GM21619 (cell line): ENCODE results near the gene OR7C1.
"Not testable (repeated sequence)": the region's sequence is repeated elsewhere in the genome, so short reads cannot be mapped to it uniquely, and the experiment has no call there.

ENCODE experiments used
- ATAC-seq: cut with Tn5 transposase; IDR thresholded peaks from one replicate; pipeline ENCODE4 v1.9.1; 2021; ENCODE audit not compliant: unreplicated experiment

The OR7C1 gene

DNA sequence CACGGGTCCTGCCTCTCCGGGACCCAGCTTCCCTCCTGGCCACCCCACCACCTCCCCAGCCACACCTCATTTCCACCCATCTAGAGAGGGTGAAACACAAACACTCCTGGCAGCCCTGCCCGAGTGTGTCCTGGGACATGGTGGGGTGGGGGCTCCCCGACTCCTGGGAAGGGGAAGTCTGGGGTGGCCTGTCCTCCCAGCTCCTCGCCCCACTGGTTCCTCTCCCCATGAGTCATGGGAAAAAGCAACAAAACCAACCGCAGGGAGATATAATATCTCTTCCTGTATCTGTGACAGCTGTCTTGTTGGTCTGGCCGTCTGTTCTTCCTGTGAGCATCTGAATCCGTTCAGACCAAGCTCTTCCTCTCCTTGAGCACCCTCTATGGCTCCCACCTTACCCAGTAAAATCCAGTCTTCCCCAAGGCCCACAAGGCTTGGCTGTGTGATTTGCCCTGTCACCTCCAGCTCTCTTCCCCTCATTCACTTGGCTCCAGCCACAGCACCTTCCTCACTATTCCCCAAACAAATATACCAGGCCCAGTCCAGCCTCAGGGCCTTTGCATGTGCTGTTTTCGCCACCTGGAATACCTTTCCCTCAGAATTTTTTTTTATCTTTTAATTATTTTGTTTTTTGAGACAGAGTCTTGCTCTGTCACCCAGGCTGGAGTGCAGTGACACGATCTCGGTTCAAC lies 49.7 kb downstream of the OR7C1 start:
- ATAC-seq = not testable (repeated sequence)

DNA sequence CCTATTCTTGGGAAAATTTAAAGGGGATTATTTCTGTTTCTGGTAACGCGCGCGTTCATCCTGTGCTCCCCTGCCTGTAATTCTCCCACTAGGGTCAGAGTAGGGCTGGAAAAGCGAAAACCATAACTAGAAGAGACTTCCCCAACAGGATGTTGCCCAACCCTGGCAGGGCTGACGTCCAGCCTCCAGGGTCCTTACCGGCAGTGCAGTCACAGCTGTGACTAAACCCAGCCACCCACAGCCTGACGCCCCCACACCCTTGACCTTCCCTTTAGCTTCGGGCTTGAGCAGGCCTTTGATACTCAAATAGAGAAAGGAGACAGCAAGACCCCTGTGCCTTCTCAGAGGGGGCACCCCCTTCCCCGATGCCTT lies 50.3 kb downstream of the OR7C1 start:
- not testable (repeated sequence) for ATAC-seq

DNA sequence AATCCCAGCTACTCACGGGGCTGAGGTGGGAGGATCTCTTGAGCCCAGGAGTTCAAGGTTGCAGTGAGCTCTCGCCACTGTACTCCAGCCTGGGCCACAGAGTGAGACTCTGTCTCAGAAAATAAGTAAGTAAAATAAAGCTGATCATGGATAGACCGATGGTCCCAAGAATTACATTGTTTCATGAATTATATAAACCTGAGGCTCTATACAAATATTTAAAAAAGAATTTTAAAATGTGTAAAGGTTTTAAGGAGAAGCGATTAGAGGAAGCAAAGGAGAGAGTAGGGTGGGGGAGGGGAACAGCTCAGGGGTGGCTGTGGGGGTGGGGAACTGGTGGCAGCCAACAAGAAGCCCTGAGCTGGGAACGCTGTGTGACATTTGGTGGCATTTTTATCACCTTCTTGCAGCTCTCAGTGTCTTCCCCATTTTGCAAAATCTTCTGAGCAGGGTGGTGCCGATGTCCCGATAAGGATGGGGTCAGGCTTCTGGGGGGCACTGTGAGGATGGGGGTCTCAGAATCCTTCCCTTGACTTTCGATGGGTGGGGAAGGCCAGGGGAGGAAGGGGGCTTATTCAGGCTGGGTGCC lies 51.5 kb downstream of the OR7C1 start:
- not testable (repeated sequence) for ATAC-seq

DNA sequence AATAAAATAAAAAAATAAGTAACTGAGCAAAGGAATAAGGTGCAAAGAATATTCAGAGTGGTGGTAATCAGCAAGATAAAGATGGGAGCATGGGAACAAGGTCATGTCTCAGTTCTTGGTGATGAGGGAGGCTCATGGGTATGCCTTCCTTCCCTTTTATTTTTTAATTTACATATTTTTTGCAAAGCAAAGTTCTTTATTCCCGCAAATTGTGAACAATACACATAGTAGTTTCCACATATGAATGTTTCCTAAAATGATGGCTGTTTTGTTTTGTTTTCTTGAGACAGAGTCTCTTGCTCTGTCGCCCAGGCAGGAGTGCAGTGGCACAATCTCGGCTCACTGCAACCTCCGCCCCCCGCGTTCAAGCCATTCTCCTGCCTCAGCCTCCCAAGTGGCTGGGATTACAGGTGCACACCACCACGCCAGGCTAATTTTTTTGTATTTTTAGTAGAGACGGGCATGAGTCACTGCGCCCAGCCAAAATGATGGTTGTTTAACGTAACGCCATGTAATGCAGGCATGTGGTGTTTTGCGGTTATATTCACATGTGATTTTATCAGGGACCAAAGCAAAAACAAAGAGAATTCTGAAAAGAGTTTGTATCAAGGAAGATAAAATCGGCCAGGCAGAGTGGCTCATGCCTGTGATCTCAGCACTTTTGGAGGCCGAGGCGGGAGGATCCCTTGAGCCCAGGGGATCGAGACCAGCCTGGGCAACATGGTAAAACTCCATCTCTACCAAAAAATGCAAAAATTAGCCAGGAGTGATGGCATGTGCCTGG lies 52.2 kb downstream of the OR7C1 start:
- ATAC-seq = no peak

DNA sequence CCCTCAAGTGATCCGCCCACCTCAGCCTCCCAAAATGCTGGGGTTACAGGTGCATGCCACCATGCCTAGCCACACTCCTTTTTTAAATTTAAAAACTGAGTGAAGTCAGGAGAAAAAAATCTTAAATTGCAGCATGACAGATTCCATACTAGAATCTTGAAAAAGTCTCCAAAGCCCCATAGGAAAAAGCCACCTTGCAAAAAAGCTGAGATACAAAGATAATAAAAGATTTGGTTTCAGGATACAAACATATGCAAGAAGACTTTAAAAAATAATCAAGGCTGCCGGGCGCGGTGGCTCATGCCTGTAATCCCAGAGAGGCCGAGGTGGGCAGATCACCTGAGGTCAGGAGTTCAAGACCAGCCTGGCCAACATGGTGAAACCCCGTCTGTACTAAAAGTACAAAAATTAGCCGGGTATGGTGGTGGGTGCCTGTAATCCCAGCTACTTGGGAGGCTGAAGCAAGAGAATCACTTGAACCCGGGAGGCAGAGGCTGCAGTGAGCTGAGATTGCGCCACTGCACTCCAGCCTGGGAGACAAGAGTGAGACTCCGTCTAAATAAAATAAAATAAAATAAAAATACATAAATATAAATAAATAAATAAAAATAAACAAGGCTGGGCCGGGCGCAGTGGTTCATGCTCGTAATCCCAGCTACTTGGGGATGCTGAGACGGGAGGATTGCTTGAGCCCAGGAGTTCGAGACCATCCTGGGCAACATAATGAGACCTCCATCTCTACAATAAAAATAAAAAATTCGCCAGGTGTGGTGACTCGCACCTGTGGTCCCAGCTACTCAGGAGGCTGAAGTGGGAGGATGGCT lies 53.1 kb downstream of the OR7C1 start:
- not testable (repeated sequence) for ATAC-seq

DNA sequence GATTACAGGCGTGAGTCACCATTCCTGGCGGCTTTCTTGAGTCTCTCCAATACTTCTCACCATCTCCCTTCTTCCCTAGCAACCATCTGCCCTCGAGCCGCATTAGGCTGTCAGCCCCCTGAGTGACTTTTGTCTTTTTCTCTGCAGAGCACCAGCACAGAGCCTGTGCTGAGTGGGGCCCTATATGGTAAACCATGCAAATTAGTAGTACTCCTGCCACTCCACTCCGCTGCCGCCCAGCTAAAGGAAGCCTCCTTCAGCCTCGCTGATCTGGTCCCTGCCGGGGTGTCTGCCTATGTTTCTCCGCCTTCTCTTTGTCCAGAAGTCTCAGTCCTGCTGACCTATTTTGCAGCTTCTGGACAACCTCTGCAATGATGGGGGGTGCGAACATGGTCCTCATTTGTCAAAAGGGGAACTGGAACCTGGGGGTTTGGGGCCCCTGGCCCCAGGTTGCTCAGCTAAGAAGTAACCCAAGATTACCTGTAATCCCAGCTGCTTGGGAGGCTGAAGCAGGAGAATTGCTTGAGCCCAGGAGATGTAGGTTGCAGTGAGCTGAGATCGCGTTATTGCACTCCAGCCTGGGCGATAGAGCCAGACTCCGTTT lies 54.3 kb downstream of the OR7C1 start:
- not testable (repeated sequence) for ATAC-seq

DNA sequence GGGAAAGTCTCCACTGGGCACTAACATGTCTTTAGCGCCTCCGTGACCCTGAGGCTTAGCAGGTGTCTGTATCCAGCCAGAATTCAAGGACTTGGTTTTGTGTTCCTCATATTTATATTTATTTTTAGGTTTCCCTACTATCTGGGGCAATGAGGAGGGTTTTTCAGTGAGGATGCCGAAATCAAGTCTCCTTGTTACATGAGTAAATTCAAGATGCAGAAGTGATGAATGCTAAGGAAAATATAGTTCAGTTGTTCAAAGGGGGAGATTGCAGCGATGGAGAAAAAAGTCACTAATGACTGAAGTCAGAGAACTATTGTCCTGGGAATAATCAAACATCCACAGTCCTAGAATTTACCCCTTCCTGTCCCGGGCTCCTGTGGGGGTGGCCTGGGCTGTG lies 55.8 kb downstream of the OR7C1 start:
- no peak for ATAC-seq

DNA sequence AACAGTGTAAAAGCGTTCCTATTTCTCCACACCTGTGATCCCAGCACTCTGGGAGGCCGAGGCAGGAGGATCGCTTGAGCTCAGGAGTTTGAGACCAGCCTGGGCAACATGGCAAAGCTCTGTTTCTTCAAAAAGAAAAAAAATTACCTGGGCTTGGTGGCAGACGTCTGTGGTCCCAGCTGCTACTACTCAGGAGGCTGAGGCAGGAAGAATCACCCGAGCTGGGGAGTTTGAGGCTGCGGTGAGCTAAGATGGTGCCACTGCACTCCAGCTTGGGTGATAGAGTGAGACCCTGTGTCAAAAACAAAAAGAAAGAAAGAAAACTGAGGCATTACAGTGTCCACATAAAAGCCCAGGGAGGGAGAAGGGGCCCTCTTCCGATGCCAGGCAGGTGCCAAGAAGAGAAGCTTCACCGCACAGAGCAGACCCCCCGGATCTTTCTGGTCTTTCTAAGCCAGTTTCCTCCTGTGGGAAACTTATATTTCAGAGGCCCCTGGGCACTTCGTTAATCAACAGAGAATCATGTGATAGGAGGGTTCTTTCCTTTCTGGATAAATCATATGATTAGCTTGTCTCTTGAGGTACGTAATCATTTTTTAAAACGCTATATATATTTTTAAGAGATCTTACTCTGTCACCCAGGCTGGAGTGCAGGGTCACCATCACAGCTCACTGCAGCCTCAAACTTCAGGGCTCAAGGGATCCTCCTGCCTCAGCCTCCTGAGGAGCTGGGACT lies 56.7 kb downstream of the OR7C1 start, which contains the start of gene ADGRE2:
TSS of gene ADGRE2 (minus strand) at position 451 of the 736 bp plus-strand sequence. CDS start 1,804 bp downstream, outside the sequence.
- not testable (repeated sequence) for ATAC-seq

DNA sequence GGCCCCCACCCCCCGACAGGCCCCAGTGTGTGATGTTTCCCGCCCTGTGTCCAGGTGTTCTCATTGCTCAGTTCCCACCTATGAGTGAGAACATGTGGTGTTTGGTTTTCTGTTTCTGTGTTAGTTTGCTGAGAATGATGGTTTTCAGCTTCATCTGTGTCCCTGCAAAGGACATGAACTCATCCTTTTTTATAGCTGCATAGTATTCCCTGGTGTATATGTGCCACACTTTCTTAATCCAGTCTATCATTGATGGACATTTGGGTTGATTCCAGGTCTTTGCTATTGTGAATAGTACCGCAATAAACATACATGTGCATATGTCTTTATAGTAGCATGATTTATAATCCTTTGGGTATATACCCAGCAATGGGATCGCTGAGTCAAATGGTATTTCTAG lies 57.3 kb downstream of the OR7C1 start:
- ATAC-seq = not testable (repeated sequence)

DNA sequence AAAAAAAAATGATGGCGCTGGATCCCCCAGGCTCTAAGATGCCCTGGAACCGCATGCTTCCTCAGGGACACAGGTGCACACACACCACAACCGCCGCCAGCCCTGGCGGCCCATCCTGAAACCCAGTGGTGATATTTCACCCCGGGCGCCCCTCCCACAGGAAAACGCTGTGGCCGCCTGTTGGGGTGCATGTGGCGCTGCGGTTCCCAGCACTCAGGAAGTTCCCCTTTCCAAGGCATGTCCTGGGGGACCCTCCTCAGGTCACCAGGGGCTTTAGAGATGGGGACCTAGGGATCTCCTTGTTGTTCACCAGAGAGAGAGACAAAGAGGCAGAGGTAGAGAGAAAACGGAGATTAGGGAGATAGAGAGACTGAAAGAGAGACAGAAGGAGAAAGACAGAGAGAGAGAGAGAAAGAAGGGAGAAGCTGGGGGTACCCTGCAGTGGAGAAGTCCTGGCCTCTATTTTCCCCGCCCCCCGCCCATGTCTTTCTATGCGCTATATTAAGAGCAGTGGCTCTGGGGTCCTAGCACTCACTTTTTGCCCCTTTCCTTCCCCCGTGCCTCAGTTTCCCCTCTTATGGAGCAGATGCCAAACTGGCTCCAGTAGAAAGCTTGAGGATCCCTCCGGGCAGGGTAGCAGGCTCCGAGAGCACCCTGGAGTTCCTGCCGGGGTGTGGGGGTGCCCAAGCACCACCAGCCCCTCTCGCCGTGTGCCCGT lies 59.0 kb downstream of the OR7C1 start:
- no peak for ATAC-seq

DNA sequence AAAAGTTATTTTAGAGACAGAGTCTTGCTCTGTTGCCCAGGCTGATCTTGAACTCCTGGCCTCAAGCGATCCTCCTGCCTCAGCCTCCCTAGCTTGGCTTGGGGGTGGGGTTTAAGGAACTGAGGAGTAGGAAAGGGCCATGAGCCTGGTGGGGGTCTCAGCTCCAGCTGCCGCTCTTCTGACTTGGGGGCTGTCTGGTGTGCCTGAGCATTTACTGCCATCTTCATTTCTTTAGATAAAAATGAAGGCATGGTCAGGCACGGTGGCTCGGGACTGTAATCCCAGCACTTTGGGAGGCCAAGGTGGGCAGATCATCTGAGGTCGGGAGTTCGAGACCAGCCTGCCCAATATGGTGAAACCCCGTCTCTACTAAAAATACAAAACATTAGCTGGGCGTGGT lies 59.7 kb downstream of the OR7C1 start:
- not testable (repeated sequence) for ATAC-seq

DNA sequence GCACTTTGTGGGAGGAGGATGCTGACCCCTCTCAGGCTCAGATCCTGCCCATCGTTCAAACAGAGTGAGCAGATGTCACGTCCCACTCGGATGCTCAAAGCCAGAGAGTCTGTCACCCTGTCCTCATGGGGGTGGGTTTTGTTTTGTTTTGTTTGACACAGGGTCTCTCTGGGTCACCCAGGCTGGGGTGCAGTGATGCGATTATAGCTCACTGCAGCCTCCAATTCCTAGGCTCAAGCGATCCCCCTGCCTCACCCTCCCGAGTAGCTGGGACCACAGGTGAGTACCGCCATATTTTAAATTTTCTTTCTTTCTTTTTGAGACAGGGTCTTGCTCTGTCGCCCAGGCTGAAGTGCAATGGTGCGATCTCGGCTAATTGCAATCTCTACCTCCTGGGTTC lies 60.6 kb downstream of the OR7C1 start:
- no peak for ATAC-seq

DNA sequence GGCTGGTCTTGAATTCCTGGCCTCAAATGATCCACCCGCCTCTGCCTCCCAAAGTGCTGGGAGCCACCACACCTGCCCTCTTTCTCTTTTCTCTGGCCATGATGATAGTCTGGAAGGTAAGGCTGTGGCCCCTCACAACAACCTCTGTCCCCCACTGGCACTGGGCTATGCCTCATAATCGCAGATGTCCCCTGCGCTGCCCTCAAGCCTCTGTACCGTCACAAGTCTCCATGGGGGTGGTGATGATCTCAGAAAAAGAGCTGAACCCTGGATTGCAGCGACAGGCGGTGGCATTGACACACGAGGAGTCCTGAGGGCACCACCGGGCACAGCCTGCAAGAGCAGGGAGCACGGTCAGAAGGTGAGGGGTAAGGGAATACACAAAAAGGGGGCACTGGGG lies 61.3 kb downstream of the OR7C1 start:
- ATAC-seq = not testable (repeated sequence)

DNA sequence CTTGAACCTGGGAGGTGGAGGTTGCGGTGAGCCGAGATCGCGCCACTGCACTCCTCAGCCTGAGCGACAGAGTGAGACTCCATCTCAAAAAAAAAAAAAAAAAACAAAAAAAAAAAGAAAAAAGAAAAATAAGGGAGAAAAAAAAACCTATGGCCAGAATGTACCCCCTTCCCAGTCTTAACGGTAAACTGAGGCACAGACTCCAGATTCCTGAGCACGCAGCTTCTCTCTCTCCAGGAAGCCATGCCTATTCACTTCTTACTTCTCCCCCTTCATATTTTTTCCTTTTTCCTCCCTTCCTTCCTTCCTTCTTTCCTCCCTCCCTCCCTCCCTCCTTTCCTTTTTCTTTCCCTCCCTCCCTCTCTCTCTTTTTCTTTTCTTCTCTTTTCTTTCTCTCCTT lies 62.0 kb downstream of the OR7C1 start:
- ATAC-seq = no peak

DNA sequence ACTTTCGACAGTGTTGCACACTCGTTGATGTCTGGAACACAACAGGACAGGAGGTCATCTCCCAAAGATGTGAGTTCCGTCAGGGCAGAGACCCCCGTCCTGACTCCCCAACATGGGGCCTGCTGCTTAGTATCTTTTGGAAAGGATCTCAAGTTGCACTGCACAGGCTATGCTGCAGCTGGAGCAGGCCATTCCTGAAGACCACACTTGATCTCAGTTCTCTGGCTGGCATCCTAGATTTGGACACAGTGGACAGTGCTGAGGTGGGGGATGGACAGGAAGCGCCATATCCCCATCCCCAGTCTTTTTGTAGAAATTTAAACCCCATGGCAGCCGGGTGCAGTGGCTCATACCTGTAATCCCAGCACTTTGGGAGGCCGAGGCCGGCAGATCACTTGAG lies 62.5 kb downstream of the OR7C1 start:
- ATAC-seq = no peak

DNA sequence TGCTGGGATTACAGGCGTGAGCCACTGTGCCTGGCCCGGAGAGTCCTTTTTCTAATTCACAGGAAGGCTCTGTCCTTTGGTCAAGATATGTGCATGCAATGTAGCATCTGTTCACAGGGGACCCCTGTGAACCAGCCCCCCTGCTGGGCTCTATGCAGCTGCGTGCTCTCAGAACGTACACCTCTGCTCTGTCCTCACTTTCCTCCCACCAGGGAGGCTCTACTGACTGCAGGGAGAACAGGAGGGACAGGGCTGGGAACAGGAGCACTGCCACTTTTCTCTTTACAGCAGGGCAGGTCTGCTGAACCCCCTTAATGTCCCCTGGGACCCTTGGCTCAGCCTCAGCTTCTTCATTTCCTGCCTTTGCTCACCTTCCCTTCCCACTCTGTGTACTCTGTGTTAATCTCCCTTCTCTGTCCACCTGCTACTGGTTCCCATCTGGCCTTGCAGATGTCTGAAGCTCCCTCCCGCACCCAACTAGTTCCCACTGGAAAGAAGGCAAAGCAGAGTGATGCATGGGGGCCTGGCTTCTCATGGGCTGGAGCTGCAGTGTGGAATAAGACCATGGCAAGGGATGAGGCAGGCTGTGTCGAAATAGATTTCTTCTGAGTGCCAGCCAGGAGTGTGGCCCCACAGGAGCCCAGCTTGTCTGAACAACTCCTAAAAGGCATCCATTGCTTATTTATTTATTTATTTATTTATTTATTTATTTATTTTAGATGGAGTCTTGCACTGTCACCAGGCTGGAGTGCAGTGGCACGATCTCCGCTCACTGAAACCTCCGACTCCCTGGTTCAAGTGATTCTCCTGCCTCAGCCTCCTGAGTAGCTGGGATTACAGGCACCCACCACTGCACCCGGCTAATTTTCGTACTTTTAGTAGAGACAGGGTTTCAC lies 63.8 kb downstream of the OR7C1 start:
- no peak for ATAC-seq

DNA sequence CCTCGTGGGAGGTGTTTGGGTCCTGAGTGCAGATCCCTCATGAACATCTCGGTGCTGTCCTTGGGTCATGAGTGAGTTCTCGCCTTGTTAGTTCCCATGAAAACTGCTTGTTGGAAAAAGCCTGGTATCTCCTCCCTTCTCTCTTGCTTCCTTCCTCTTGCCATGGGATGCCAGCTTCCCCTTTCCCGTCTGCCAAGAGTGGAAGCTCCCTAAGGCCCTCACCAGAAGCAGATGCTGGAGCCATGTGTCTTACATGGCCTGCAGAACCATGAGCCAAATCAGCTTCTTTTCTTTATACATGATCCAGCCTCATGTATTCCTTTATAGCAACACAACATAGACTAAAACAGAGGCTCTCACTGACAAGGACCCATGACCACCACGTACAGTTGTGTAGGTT lies 64.8 kb downstream of the OR7C1 start:
- ATAC-seq = no peak

DNA sequence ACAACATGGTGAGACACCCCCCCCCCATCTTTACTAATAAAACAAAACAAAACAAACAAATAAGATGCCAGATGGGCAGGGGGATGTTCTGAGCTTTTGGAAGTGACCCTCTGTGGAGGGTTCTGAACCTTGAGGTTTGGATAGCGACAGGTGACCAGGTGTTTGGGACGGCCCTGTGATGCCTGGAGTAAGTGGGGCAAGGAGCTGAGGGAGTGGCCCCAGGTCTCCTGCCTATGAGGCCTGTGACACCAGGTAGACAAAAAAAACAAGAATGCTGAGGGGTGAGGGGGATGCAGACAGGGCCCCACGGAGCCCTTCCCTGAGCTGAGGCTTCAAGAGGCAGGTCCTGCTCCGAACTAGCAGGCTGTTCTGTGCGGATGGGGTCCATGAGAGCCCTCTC lies 65.8 kb downstream of the OR7C1 start:
- no peak for ATAC-seq
